Psoas muscle (tissue), 8 donors: Measurements from ENCODE around the gene DOP1B. TPM values are rescaled to one million over a fixed set of nuclear protein-coding genes. Genes with fewer than 3 reads are reported as not detected.

Experiments
- ATAC-seq, 4 donors: fragments of 200-7000 bp; cut with Tn5 transposase; one replicate each; pipeline ENCODE4 v1.9.1; 2020; ENCODE audit warnings: moderate library complexity in 3 of 4, mild to moderate bottlenecking in 2 of 4
- DNase-seq, 2 donors: peaks; one replicate each; pipeline ENCODE4 v3.0.0-alpha.2; 2020
- H3K27ac ChIP-seq: fragments of 200-600 bp; one replicate; pipeline ENCODE4 v1.8.0; 2022
- H3K27me3 ChIP-seq, 3 donors: fragments of 200-600 bp in 1 of 3; one replicate each; pipeline versions ENCODE4 v1.6.1 to v1.8.0; 2013 to 2022; ENCODE audit warnings: low read length in 2 of 3, mild to moderate bottlenecking in 2 of 3, moderate library complexity in 1 of 3; ENCODE audit not compliant: insufficient read depth in 3 of 3
- H3K36me3 ChIP-seq, 2 donors: fragments of 200-600 bp in 1 of 2; one replicate each; pipeline versions ENCODE4 v1.6.1 to v1.8.0; 2013 to 2022; ENCODE audit warnings: low read depth in 1 of 2, mild to moderate bottlenecking in 1 of 2, moderate library complexity in 1 of 2; ENCODE audit not compliant: insufficient read depth in 1 of 2
- H3K4me1 ChIP-seq: fragments of 200-600 bp; one replicate; pipeline ENCODE4 v1.8.0; 2022
- H3K4me3 ChIP-seq: fragments of 200-600 bp; one replicate; pipeline ENCODE4 v1.8.0; 2022; ENCODE audit warnings: mild to moderate bottlenecking
- H3K9me3 ChIP-seq: fragments of 200-600 bp; one replicate; pipeline ENCODE4 v1.8.0; 2022
- WGBS, 3 donors: extraction: QIAGEN DNeasy Blood & Tissue Kit; methylation state at CpG; one replicate each; pipeline versions ENCODE4 v1.1.6 to v1.1.7; 2013; 5-methylcytosine and 5-hydroxymethylcytosine counted together
- intact Hi-C, 2 donors: fragments of 100-400 bp; cut with DNase I; formaldehyde crosslinking; loops; one replicate each; pipeline versions ENCODE4 v1.11.0 to v1.14.2; 2022
- polyA plus RNA-seq, 3 donors: library from polyadenylated mRNA; stranded (reverse); fragments of 200-250 nt; gene quantifications; one replicate each; pipeline ENCODE4 v1.2.3, GENCODE V29; 2013
- total RNA-seq, 4 donors: library from RNA; stranded (reverse); fragmentation: NEBNext Ultra II Directional in 2 of 4; extraction: Animal tissue kit (Norgen Biotek cat#: 25700) in 2 of 4; gene quantifications; one replicate each; pipeline versions ENCODE4 v1.2.1 to v1.2.4, GENCODE V29; 2021 to 2023
- TF ChIP-seq, protein P1 (sequence below): fragments of 200-600 bp; IDR thresholded peaks from one replicate; pipeline ENCODE4 v1.8.0; 2022; ENCODE audit warnings: antibody characterized with exemption
- donor health status: healthy with polysubstance abuse.
- donor health status: DM: no; HTN: no; CAD: no; lungs with moderate emphysema.
- donor health status: Bipolar disorder and iron deficiency.
- donor health status: healthy.
- donor health status: DM: yes; HTN: yes; CAD: no.
- donor health status: DM: no; HTN: no; CAD: no.
- donor health status: DM: no; HTN: no; CAD: no.
- donor health status: DM: yes; HTN: yes; CAD: no.

Gene DOP1B
- total and polyA plus RNA-seq, 7 donors, result 3.1 to 20.7 (median 12.8) TPM

- Histone ChIP-seq H3K27ac (no peak overlapping the region), H3K4me3 (no peak overlapping the region), H3K4me1 (peaks cover 5% of the 10 kb centered on the region), H3K36me3 (no peaks in the 10 kb centered on the region), H3K9me3 (no peaks in the 10 kb centered on the region), H3K27me3 (no peaks in the 10 kb centered on the region)
- DNase-seq (no peak), ATAC-seq (no peak)
- 51 to 60% (median 56%) methylated on average over 4 of the region's 4 CpGs for WGBS, 3 donors
- intact Hi-C loops, result no loop called here
- TF ChIP-seq, protein P1, sequence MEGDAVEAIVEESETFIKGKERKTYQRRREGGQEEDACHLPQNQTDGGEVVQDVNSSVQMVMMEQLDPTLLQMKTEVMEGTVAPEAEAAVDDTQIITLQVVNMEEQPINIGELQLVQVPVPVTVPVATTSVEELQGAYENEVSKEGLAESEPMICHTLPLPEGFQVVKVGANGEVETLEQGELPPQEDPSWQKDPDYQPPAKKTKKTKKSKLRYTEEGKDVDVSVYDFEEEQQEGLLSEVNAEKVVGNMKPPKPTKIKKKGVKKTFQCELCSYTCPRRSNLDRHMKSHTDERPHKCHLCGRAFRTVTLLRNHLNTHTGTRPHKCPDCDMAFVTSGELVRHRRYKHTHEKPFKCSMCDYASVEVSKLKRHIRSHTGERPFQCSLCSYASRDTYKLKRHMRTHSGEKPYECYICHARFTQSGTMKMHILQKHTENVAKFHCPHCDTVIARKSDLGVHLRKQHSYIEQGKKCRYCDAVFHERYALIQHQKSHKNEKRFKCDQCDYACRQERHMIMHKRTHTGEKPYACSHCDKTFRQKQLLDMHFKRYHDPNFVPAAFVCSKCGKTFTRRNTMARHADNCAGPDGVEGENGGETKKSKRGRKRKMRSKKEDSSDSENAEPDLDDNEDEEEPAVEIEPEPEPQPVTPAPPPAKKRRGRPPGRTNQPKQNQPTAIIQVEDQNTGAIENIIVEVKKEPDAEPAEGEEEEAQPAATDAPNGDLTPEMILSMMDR, result peak; percentile 35
Measured at GRCh38 chr21:36122977-36123376, 33.6 kb upstream of the DOP1B start.

DNA sequence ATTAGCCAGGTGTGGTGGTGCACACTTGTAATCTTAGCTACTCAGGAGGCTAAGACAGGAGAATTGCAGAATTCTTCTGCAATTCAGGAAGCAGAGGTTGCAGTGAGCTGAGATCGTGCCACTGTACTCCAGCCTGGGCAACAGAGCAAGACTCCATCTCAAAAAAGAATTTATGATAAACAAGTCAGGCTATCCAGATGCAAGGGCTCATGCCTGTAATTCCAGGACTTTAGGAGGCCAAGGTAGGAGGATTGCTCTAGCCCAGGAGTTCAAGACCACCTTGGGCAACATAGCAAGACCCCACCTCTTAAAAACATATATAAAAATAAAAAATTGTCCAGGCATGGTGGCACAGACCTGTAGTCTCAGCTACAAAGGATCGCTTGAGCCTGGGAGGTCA is 32.2 kb upstream of the DOP1B start:
- Histone ChIP-seq H3K27me3 (no peaks in the 10 kb centered on the region), H3K4me1 (peaks cover 5% of the 10 kb centered on the region), H3K36me3 (no peaks in the 10 kb centered on the region), H3K27ac (no peak overlapping the region), H3K4me3 (no peak overlapping the region), H3K9me3 (no peaks in the 10 kb centered on the region)
- TF ChIP-seq, protein P1, result no peak
- ATAC-seq (no peak), DNase-seq (no peak)
- intact Hi-C loops, result no loop called here
- 83 to 97% (median 97%) methylated on average over 2 of the region's 2 CpGs for WGBS, 3 donors

- Histone ChIP-seq H3K4me1 (peaks cover under 1% of the 10 kb centered on the region), H3K9me3 (no peaks in the 10 kb centered on the region), H3K27ac (no peak overlapping the region), H3K27me3 (peaks cover 0 to 5% (median 0%) of the 10 kb centered on the region in 3 donors), H3K36me3 (no peaks in the 10 kb centered on the region), H3K4me3 (no peak overlapping the region)
- DNase-seq, result peak; percentile 56 to 66
- WGBS, 3 donors, result 27 to 36% (median 30%) methylated on average over 9 of the region's 9 CpGs
- intact Hi-C loops, result no loop called here
- peak; percentile 54 to 71 (median 62) for ATAC-seq
- TF ChIP-seq, protein P1, result peak; percentile 93
Measured at GRCh38 chr21:36125512-36126207, 31.0 kb upstream of the DOP1B start.

GRCh38 chr21:36126208-36126565 is 30.4 kb upstream of the DOP1B start:
- no peak for ATAC-seq
- Histone ChIP-seq H3K36me3 (no peaks in the 10 kb centered on the region), H3K4me3 (no peak overlapping the region), H3K27me3 (peaks cover 0 to 5% (median 0%) of the 10 kb centered on the region in 3 donors), H3K4me1 (no peaks in the 10 kb centered on the region), H3K9me3 (no peaks in the 10 kb centered on the region), H3K27ac (no peak overlapping the region)
- no peak for DNase-seq
- intact Hi-C loops, result no loop called here
- TF ChIP-seq, protein P1, result no peak

- no peak overlapping the region for H3K4me3 ChIP-seq
- no peaks in the 10 kb centered on the region for H3K4me1 ChIP-seq
- H3K9me3 ChIP-seq, result no peaks in the 10 kb centered on the region
- H3K27me3 ChIP-seq, result peaks cover 0 to 5% (median 0%) of the 10 kb centered on the region in 3 donors
- H3K36me3 ChIP-seq, result no peaks in the 10 kb centered on the region
- TF ChIP-seq, protein P1, result no peak
- no peak overlapping the region for H3K27ac ChIP-seq
- WGBS, 3 donors, result 96 to 99% (median 96%) methylated on average over 5 of the region's 5 CpGs
- no peak for ATAC-seq
- intact Hi-C loops, result no loop called here
- DNase-seq, result no peak
Measured at GRCh38 chr21:36126621-36127110, 30.0 kb upstream of the DOP1B start.
